K562 (cell line): ENCODE data around the gene MAP4. TPM values are rescaled to one million over a fixed set of nuclear protein-coding genes. Genes with fewer than 3 reads are reported as not detected.

Source experiments
- ATAC-seq: fragments of 200-7000 bp; cut with Tn5 transposase; 3 replicates; pipeline ENCODE4 v1.9.1; 2020; ENCODE audit warnings: moderate library complexity
- Bru-seq: library from RNA; stranded (reverse); fragments of 400-500 nt; gene quantifications from one replicate; lab custom pipeline; 2021; lab: Mats Ljungman, UMichigan
- BruChase-seq, 2 experiments: library from RNA; stranded (reverse); fragments of 400-500 nt; gene quantifications; one replicate each; lab custom pipeline; 2021; lab: Mats Ljungman, UMichigan
- BruUV-seq: library from RNA; stranded (reverse); fragments of 400-500 nt; replicated peaks from 2 replicates; lab custom pipeline; 2021; lab: Mats Ljungman, UMichigan
- CTCF ChIA-PET: fragments of 300-600 bp; formaldehyde crosslinking; extraction: SDS; loops from one replicate; lab custom pipeline; 2021; ENCODE audit warnings: low intra/inter-chr PET ratio; lab: Yijun Ruan, JAX
- POLR2A ChIA-PET: fragments of 300-600, 350-650 bp; sonication (Branson Sonifier 250); formaldehyde crosslinking; extraction: SDS; loops from one replicate; lab custom pipeline; 2021; ENCODE audit warnings: antibody characterized with exemption, inconsistent platforms; lab: Yijun Ruan, JAX
- DNase-seq, 4 experiments: peaks; one replicate each; pipeline versions ENCODE4 v3.0.0 to v3.0.0-alpha.2; 2011 to 2018; ENCODE audit warnings: low spot score in 3 of 4, mixed read lengths in 3 of 4; ENCODE audit errors: extremely low read depth in 1 of 4
- FAIRE-seq: peaks from 2 replicates; lab custom pipeline; 2011; peaks lifted over from hg19 to GRCh38; lab: Jason Lieb, UNC
- H2AFZ ChIP-seq: 2 replicates; pipeline ENCODE4 v1.6.0; 2011; ENCODE audit warnings: low read depth, low read length, control low read depth, inconsistent platforms
- H3K27ac ChIP-seq: fragments of 200-600 bp; 3 replicates; pipeline ENCODE4 v1.8.0; 2011; ENCODE audit warnings: low read depth, mild to moderate bottlenecking, control low read depth, inconsistent platforms, low read length, moderate library complexity, mixed read lengths; ENCODE audit errors: extremely low read depth
- H3K27me3 ChIP-seq, 2 experiments: fragments of 300-600 bp in 1 of 2; 2 replicates in 1 of 2; 3 replicates in 1 of 2; pipeline versions ENCODE4 v1.6.0 to v1.8.0; 2011; ENCODE audit warnings: inconsistent platforms in 2 of 2, low read length in 2 of 2, mild to moderate bottlenecking in 1 of 2, mixed read lengths in 1 of 2, moderate library complexity in 1 of 2; ENCODE audit not compliant: control insufficient read depth in 2 of 2, insufficient read depth in 2 of 2
- H3K36me3 ChIP-seq: fragments of 300-600 bp; 3 replicates; pipeline ENCODE4 v1.8.0; 2011; ENCODE audit warnings: mild to moderate bottlenecking, low read length, inconsistent platforms; ENCODE audit not compliant: control insufficient read depth, insufficient read depth
- H3K4me1 ChIP-seq, 2 experiments: fragments of 200-600 bp in 1 of 2; replicated peaks in 1 of 2; 2 replicates in 1 of 2; 3 replicates in 1 of 2; pipeline versions ENCODE4 v1.5.1 to v1.8.0; 2011; ENCODE audit warnings: inconsistent platforms in 2 of 2, low read length in 2 of 2, mild to moderate bottlenecking in 1 of 2, mixed read lengths in 1 of 2, moderate library complexity in 1 of 2; ENCODE audit not compliant: control insufficient read depth in 2 of 2, insufficient read depth in 2 of 2
- H3K4me2 ChIP-seq: 2 replicates; pipeline ENCODE4 v1.6.1; 2011; ENCODE audit warnings: low read length, control low read depth, inconsistent platforms, mixed read lengths; ENCODE audit not compliant: insufficient read depth
- H3K4me3 ChIP-seq: fragments of 200-600 bp; sonication (generic), shearing (Covaris generic); 2 replicates; pipeline ENCODE4 v1.5.1; 2016; ENCODE audit warnings: control low read depth, inconsistent platforms
- H3K79me2 ChIP-seq: fragments of 200-600 bp; 3 replicates; pipeline ENCODE4 v1.8.0; 2011; ENCODE audit warnings: low read length, inconsistent platforms; ENCODE audit not compliant: control insufficient read depth, insufficient read depth
- H3K9ac ChIP-seq, 2 experiments: 2 replicates each; pipeline versions ENCODE4 v1.6.0 to v1.6.1; 2011; ENCODE audit warnings: low read depth in 2 of 2, low read length in 2 of 2, control low read depth in 1 of 2, inconsistent platforms in 1 of 2, mild to moderate bottlenecking in 1 of 2, mixed read lengths in 1 of 2; ENCODE audit not compliant: insufficient read depth in 1 of 2
- H3K9me1 ChIP-seq: one replicate; pipeline ENCODE4 v1.6.0; 2011; ENCODE audit warnings: inconsistent platforms, mild to moderate bottlenecking, low read length, moderate library complexity; ENCODE audit not compliant: control insufficient read depth, insufficient read depth
- H3K9me3 ChIP-seq: replicated peaks from 2 replicates; pipeline ENCODE4 v1.5.1; 2011; ENCODE audit warnings: low read depth, low read length, inconsistent platforms; ENCODE audit not compliant: control insufficient read depth, insufficient read depth
- H4K20me1 ChIP-seq: replicated peaks from 2 replicates; pipeline ENCODE4 v1.6.1; 2011; ENCODE audit warnings: low read length, inconsistent platforms, mixed read lengths; ENCODE audit not compliant: control insufficient read depth, insufficient read depth
- ARHGAP35 ChIP-seq: fragments of 450-650 bp; IDR thresholded peaks from 2 replicates; pipeline ENCODE4 v1.6.1; 2018; ENCODE audit not compliant: partially characterized antibody
- ATF7 ChIP-seq: fragments of 450-650 bp; IDR thresholded peaks from 2 replicates; pipeline ENCODE4 v1.7.1; 2014; ENCODE audit warnings: mild to moderate bottlenecking, moderate library complexity
- ELF1 ChIP-seq: fragments of 200-800 bp; sonication (Bioruptor generic); IDR thresholded peaks from 2 replicates; pipeline ENCODE4 v1.6.1; 2016; ENCODE audit warnings: missing genetic modification characterization, missing compliant biosample characterization
- L3MBTL2 ChIP-seq: fragments of 450-650 bp; IDR thresholded peaks from 2 replicates; pipeline ENCODE4 v1.6.1; 2016; ENCODE audit warnings: mild to moderate bottlenecking, moderate library complexity
- MYC ChIP-seq, 2 experiments: fragments of 250-450 bp in 1 of 2; sonication (Bioruptor Pico) in 1 of 2; IDR thresholded peaks; 2 replicates each; pipeline versions ENCODE4 v1.5.1 to v1.6.1; 2012 to 2021; ENCODE audit warnings: low read depth in 2 of 2, borderline replicate concordance in 1 of 2, improper control_type of control experiment in 1 of 2, low read length in 1 of 2, mild to moderate bottlenecking in 1 of 2, moderate library complexity in 1 of 2
- SMARCE1 ChIP-seq: fragments of 450-650 bp; IDR thresholded peaks from 2 replicates; pipeline ENCODE4 v1.7.1; 2016; ENCODE audit warnings: mild to moderate bottlenecking
- ZKSCAN8 ChIP-seq: fragments of 200-800 bp; sonication (Bioruptor generic); IDR thresholded peaks from 2 replicates; pipeline ENCODE4 v1.6.1; 2016; ENCODE audit warnings: missing genetic modification characterization, missing compliant biosample characterization
- ZNF384 ChIP-seq: IDR thresholded peaks from 2 replicates; pipeline ENCODE4 v1.6.1; 2012; ENCODE audit warnings: low read depth, low read length, improper control_type of control experiment
- ZNF444 ChIP-seq: fragments of 250-450 bp; sonication (Bioruptor Pico); IDR thresholded peaks from 2 replicates; pipeline ENCODE4 v1.4.0; 2020; ENCODE audit warnings: mild to moderate bottlenecking, moderate library complexity
- ZNF766 ChIP-seq: fragments of 200-800 bp; sonication (Bioruptor generic); conservative IDR thresholded peaks from 2 replicates; pipeline ENCODE4 v1.6.1; 2016; ENCODE audit warnings: missing genetic modification characterization, missing compliant biosample characterization
- WGBS: fragments of 100-300 bp; shearing (Covaris generic); methylation state at CpG from one replicate; pipeline ENCODE4 v1.1.6; 2016; ENCODE audit warnings: low coverage, mixed read lengths; ENCODE audit not compliant: insufficient coverage; ENCODE audit errors: missing lambda C conversion rate; 5-methylcytosine and 5-hydroxymethylcytosine counted together
- in situ Hi-C: fragments of 300-500 bp; cut with MboI; formaldehyde crosslinking; loops from 4 replicates; pipeline ENCODE4 v1.15.0; 2018; ENCODE audit warnings: inconsistent platforms, mixed read lengths
- intact Hi-C: fragments of 100-400 bp; cut with micrococcal nuclease; formaldehyde crosslinking; loops from 2 replicates; pipeline ENCODE4 v1.14.2; 2022
- long read RNA-seq, 3 experiments: library from polyadenylated mRNA in 2 of 3; library from RNA in 1 of 3; unstranded in 2 of 3; stranded (forward) in 1 of 3; transcript quantifications; one replicate each; pipeline ENCODE4 v2.0.0, GENCODE V29; 2019 to 2022
- polyA minus RNA-seq, 3 experiments: library from RNA; depleted of rRNA, polyadenylated mRNA; stranded (reverse); fragments of >200 nt; gene quantifications; 2 replicates each; pipeline ENCODE4 v1.2.3, GENCODE V29; 2011
- polyA plus RNA-seq, 8 experiments: library from polyadenylated mRNA; depleted of rRNA in 4 of 8; stranded (reverse) in 5 of 8; unstranded in 3 of 8; fragments of >200 nt; fragmentation: Nextera tagmentation in 2 of 8; fragmentation: Illumina TruSeq in 1 of 8; extraction: Ambion mirVana in 2 of 8; extraction: Trizol in 1 of 8; gene quantifications; 2 replicates each; pipeline versions ENCODE4 v1.2.1 to v1.2.3, GENCODE V29; 2011 to 2014; ENCODE audit warnings: inconsistent platforms in 1 of 8, missing spikeins in 1 of 8
- total RNA-seq, 7 experiments: library from RNA; depleted of rRNA in 6 of 7; stranded (reverse); fragments of >200 nt in 6 of 7; fragmentation: Illumina TruSeq in 2 of 7; extraction: Trizol in 2 of 7; gene quantifications; 2 replicates each; pipeline versions ENCODE4 v1.2.1 to v1.2.3, GENCODE V29; 2011 to 2021; ENCODE audit warnings: low replicate concordance in 1 of 7

The MAP4 gene, protein sequence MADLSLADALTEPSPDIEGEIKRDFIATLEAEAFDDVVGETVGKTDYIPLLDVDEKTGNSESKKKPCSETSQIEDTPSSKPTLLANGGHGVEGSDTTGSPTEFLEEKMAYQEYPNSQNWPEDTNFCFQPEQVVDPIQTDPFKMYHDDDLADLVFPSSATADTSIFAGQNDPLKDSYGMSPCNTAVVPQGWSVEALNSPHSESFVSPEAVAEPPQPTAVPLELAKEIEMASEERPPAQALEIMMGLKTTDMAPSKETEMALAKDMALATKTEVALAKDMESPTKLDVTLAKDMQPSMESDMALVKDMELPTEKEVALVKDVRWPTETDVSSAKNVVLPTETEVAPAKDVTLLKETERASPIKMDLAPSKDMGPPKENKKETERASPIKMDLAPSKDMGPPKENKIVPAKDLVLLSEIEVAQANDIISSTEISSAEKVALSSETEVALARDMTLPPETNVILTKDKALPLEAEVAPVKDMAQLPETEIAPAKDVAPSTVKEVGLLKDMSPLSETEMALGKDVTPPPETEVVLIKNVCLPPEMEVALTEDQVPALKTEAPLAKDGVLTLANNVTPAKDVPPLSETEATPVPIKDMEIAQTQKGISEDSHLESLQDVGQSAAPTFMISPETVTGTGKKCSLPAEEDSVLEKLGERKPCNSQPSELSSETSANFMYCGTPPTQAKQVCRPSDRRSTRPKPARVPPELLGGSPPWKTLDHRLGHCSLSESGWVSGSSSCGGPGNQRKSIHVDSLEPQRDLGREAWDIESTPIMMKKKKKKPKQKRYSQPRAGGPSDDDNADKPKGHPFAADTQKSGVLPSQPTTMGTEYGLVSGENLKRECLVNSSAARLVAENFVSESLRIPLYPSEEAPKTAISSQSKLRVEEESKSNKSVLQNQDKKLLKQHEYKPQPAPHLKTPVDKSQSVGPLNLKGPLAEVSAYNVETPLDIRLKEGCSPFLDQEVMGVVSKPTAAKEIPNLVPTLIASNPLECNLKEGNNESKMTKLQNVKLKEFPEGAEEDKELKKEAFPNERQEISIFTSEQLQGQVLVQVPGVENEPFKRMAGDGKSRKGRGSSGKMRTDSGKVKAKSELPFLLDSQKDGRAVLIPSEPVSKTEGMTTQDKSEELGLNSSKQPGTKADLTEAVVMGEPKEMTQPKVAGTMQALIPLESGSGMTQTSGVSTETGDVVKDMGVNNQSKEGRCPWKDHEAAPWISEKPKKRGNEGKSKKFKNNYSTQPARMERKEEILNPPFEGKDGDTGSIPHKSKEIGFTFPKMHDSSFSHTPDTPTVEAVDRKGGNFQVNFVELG (N-terminal part only)
- 226 and 367 TPM in 2 replicates for total RNA-seq (2011; cell fraction: chromatin; rRNA removed; ENCODE audit: low replicate concordance)
- total RNA-seq (2011; cell fraction: nucleolus; rRNA removed), result 101 and 119 TPM in 2 replicates
- 181 and 221 TPM in 2 replicates for total RNA-seq (2011; cell fraction: nucleoplasm; rRNA removed)
- 34.6 and 40.4 TPM in 2 replicates for total RNA-seq (2014; rRNA removed)
- total RNA-seq (2014; rRNA removed; fragmentation: Illumina TruSeq; extraction: Trizol), result 36.8 and 43.5 TPM in 2 replicates
- 36.4 and 42.6 TPM in 2 replicates for total RNA-seq (2015; rRNA removed; fragmentation: Illumina TruSeq; extraction: Trizol)
- 127 and 141 TPM in 2 replicates for total RNA-seq (2021)
- 37.5 and 84.6 TPM in 2 replicates for polyA plus RNA-seq (2011; rRNA removed)
- 30.2 and 30.6 TPM in 2 replicates for polyA plus RNA-seq (2011; cell fraction: cytosol; rRNA removed)
- 121 and 136 TPM in 2 replicates for polyA plus RNA-seq (2011; cell fraction: nucleus; rRNA removed)
- polyA plus RNA-seq (2012), result 98.2 and 126 TPM in 2 replicates
- 101 and 107 TPM in 2 replicates for polyA plus RNA-seq (2014; fragmentation: Illumina TruSeq; extraction: Trizol)
- 10 to 100 TPM; 13.3 to 28.4 TPM for polyA plus RNA-seq (2014; fragmentation: Nextera tagmentation; extraction: Ambion mirVana)
- polyA plus RNA-seq (2014; rRNA removed), result 47.5 and 60.3 TPM in 2 replicates
- polyA minus RNA-seq (2011; rRNA and poly(A)+ RNA removed), result 58.4 and 87.1 TPM in 2 replicates
- 71.3 and 73.1 TPM in 2 replicates for polyA minus RNA-seq (2011; cell fraction: cytosol; rRNA and poly(A)+ RNA removed)
- 34.2 and 56.4 TPM in 2 replicates for polyA minus RNA-seq (2011; cell fraction: nucleus; rRNA and poly(A)+ RNA removed)
- Bru-seq, nascent RNA, result percentile 83 among the genes with signal in this experiment
- percentile 86 among the genes with signal in this experiment for BruChase-seq, experiment 1, labeled RNA remaining after a 2-hour chase
- BruChase-seq, experiment 2, labeled RNA remaining after a 6-hour chase, result percentile 80 among the genes with signal in this experiment
- long read RNA-seq, experiment 1, partial matches to known transcripts, result 477 of 502 reads
- long read RNA-seq, experiment 1, other reads (novel, unspliced or antisense), result 25 of 502 reads
- long read RNA-seq, experiment 2, full-length matches to known transcripts, result 8 of 97 reads
- long read RNA-seq, experiment 2, partial matches to known transcripts, result 26 of 97 reads
- long read RNA-seq, experiment 2, other reads (novel, unspliced or antisense), result 63 of 97 reads
- long read RNA-seq, experiment 3, partial matches to known transcripts, result 25 of 45 reads
- long read RNA-seq, experiment 3, other reads (novel, unspliced or antisense), result 20 of 45 reads

DNA sequence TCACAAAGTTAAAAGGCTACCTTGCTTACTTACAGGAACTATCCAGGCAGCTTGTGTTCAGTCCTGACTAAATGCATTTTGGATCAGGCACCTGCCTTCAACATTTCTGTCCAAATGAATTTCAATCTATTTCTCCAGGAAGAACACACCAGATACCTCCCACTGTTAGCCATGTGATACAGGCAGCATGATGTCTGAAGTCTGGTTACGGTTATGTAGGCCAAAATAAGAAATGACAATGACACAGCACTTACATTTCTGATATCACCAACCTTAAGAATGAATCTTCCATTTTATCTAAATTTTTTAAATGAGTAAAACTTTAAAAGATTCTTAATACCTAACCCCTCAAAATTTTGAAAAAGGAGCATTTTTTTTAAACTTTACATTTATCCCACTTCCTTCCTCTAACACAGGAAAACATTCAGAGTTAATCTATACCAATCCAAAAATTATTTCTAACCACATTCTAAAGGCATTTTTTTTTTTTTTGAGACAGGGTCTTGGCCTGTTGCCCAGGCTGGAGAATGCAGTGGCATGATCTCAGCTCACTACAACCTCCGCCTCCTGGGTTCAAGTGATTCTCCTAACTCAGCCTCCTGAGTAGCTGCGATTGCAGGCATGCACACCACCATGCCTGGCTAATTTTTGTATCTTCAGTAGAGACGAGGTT, at the start of gene MAP4:
Gene MAP4, minus strand, starts transcription at position 116 of the 673 bp plus-strand sequence. CDS start 17,556 bp downstream, outside the sequence.
- Histone ChIP-seq H3K27me3 (no peaks in the 10 kb centered on the region), H3K79me2 (peaks cover 82% of the 10 kb centered on the region), H3K36me3 (no peaks in the 10 kb centered on the region), H3K9me1 (no peaks in the 10 kb centered on the region), H3K4me2 (peak within 1 kb of the TSS; percentile 16; the same call in 1 of the 2 replicates), H2AFZ (peak within 1 kb of the TSS; percentile 5), H3K27ac (peak within 1 kb of the TSS; percentile 67), H3K9me3 (no peaks in the 10 kb centered on the region), H3K4me1 (peaks cover 8 to 37% of the 10 kb centered on the region in 2 experiments; a peak in 3 of 5 replicates), H4K20me1 (no peaks in the 10 kb centered on the region), H3K4me3 (no peak within 1 kb of the TSS), H3K9ac (peak within 1 kb of the TSS in 1 of 2 experiments; percentile 24; a peak in 3 of 4 replicates)
- peak; percentile 29 to 70 (median 42) for DNase-seq
- ATAC-seq, result peak; percentile 77
- no TSS peak for BruUV-seq
- ChIA-PET POLR2A (interaction anchor here (0.9 to 1.0 kb wide), 3 partner anchors 16 to 71 kb away, joined by 3 to 4 read pairs (median 4); no protein-coding TSS in a partner anchor), CTCF (no interaction called here)
- intact Hi-C loops (loop anchor here (5.0 kb wide), 1 partner anchor 71 kb away; no protein-coding TSS in a partner anchor), in situ Hi-C loops (no loop called here)
- peak; percentile 83 for FAIRE-seq
- WGBS, result 12% methylated on average over 4 of the region's 4 CpGs
- TF ChIP-seq ZNF384 (peak; percentile 90), ZKSCAN8 (CRISPR knock-in tag) (0 out of 2 replicates have a peak, but pooled peaks have one; percentile 61), L3MBTL2 (peak; percentile 66; the same call in 1 of the 2 replicates), SMARCE1 (peak; percentile 50; the same call in 1 of the 2 replicates), ATF7 (peak; percentile 53; the same call in 1 of the 2 replicates), ARHGAP35 (peak; percentile 18), MYC (IDR thresholded peaks at IDR 0.05; ENCODE audit: low read depth, low read length) (peak; percentile 39; the same call in 1 of the 2 replicates), MYC (CRISPR knock-in tag; IDR thresholded peaks at IDR 0.05; ENCODE audit: borderline replicate concordance, low read depth) (no peak), ZNF766 (CRISPR knock-in tag) (0 out of 2 replicates have a peak, but pooled peaks have one; percentile 15), ZNF444 (no peak), ELF1 (tag) (0 out of 2 replicates have a peak, but pooled peaks have one; percentile 13)
